HepG2 (cell line): ENCODE results near the gene AKR1A1. TPM values are rescaled to one million over a fixed set of nuclear protein-coding genes. Genes with fewer than 3 reads are reported as not detected.
A peak's percentile ranks its signal among the peaks of the same experiment; 100 is the strongest.

ENCODE experiments used
- ATRX ChIP-seq: sonication (generic); formaldehyde crosslinking; IDR thresholded peaks from 2 replicates; pipeline ENCODE4 v1.4.0; 2020; ENCODE audit warnings: missing genetic modification reagents, borderline replicate concordance
- BRD4 ChIP-seq: sonication (generic); formaldehyde crosslinking; IDR thresholded peaks from 2 replicates; pipeline ENCODE4 v1.4.0; 2020; ENCODE audit warnings: missing genetic modification reagents
- HES4 ChIP-seq: sonication (generic); formaldehyde crosslinking; IDR thresholded peaks from 2 replicates; pipeline ENCODE4 v1.9.0; 2021; ENCODE audit warnings: mild to moderate bottlenecking, missing genetic modification reagents, borderline replicate concordance
- NFATC3 ChIP-seq: sonication (generic); formaldehyde crosslinking; IDR thresholded peaks from 2 replicates; pipeline ENCODE4 v1.5.1; 2020; ENCODE audit warnings: mild to moderate bottlenecking, missing genetic modification reagents
- NR0B2 ChIP-seq: sonication (generic); formaldehyde crosslinking; IDR thresholded peaks from 2 replicates; pipeline ENCODE4 v1.4.0; 2020; ENCODE audit warnings: mild to moderate bottlenecking, missing genetic modification reagents
- PREB ChIP-seq: sonication (generic); formaldehyde crosslinking; IDR thresholded peaks from 2 replicates; pipeline ENCODE4 v1.4.0; 2020; ENCODE audit warnings: missing genetic modification reagents
- SMAD3 ChIP-seq: sonication (generic); formaldehyde crosslinking; IDR thresholded peaks from 2 replicates; pipeline ENCODE4 v1.4.0; 2020; ENCODE audit warnings: missing genetic modification reagents
- SMARCC2 ChIP-seq: fragments of 450-650 bp; IDR thresholded peaks from 2 replicates; pipeline ENCODE4 v1.6.1; 2017; ENCODE audit warnings: antibody characterized with exemption, mild to moderate bottlenecking
- SRSF4 ChIP-seq: fragments of 200-400 bp; formaldehyde crosslinking; IDR thresholded peaks from one replicate; pipeline ENCODE4 v1.6.1; 2018; ENCODE audit warnings: mild to moderate bottlenecking, low read depth, low read length, moderate library complexity; ENCODE audit not compliant: poor library complexity, severe bottlenecking
- TCF12 ChIP-seq, 2 experiments: fragments of 450-650 bp in 1 of 2; sonication (generic) in 1 of 2; formaldehyde crosslinking in 1 of 2; IDR thresholded peaks; 2 replicates each; pipeline versions ENCODE4 v1.6.1 to v1.8.0; 2017 to 2022; ENCODE audit warnings: antibody characterized with exemption in 1 of 2, mild to moderate bottlenecking in 1 of 2, missing genetic modification reagents in 1 of 2, moderate library complexity in 1 of 2
- THAP8 ChIP-seq: sonication (generic); formaldehyde crosslinking; IDR thresholded peaks from 2 replicates; pipeline ENCODE4 v1.5.1; 2020; ENCODE audit warnings: missing genetic modification reagents, mild to moderate bottlenecking, borderline replicate concordance
- UBTF ChIP-seq: sonication (generic); formaldehyde crosslinking; IDR thresholded peaks from 2 replicates; pipeline ENCODE4 v1.4.0; 2020; ENCODE audit warnings: mild to moderate bottlenecking, missing genetic modification reagents
- ZBTB37 ChIP-seq: sonication (generic); formaldehyde crosslinking; IDR thresholded peaks from 2 replicates; pipeline ENCODE4 v1.4.0; 2020; ENCODE audit warnings: mild to moderate bottlenecking, missing genetic modification reagents
- ZKSCAN8 ChIP-seq: IDR thresholded peaks from 2 replicates; pipeline ENCODE4 v1.6.1; 2016; ENCODE audit warnings: borderline replicate concordance, missing genetic modification reagents, missing compliant biosample characterization
- ZNF563 ChIP-seq: sonication (generic); formaldehyde crosslinking; IDR thresholded peaks from 2 replicates; pipeline ENCODE4 v1.8.0; 2022; ENCODE audit warnings: mild to moderate bottlenecking, moderate library complexity, missing genetic modification reagents
- ZNF574 ChIP-seq: sonication (generic); formaldehyde crosslinking; IDR thresholded peaks from 2 replicates; pipeline ENCODE4 v1.4.0; 2020; ENCODE audit warnings: missing genetic modification reagents
- ZNF629 ChIP-seq: sonication (generic); formaldehyde crosslinking; conservative IDR thresholded peaks from 2 replicates; pipeline ENCODE4 v1.5.0; 2020; ENCODE audit warnings: missing genetic modification reagents
- ZNF775 ChIP-seq: sonication (generic); formaldehyde crosslinking; IDR thresholded peaks from 2 replicates; pipeline ENCODE4 v1.4.0; 2020; ENCODE audit warnings: missing genetic modification reagents, mild to moderate bottlenecking, moderate library complexity, borderline replicate concordance
- ZSCAN20 ChIP-seq: sonication (generic); formaldehyde crosslinking; IDR thresholded peaks from 2 replicates; pipeline ENCODE4 v1.4.0; 2020; ENCODE audit warnings: missing genetic modification reagents, mild to moderate bottlenecking, borderline replicate concordance
- polyA plus RNA-seq, 8 experiments: library from polyadenylated mRNA; depleted of rRNA in 3 of 8; stranded (reverse) in 7 of 8; unstranded in 1 of 8; fragments of >200 nt; fragmentation: Illumina TruSeq in 4 of 8; extraction: Trizol in 4 of 8; gene quantifications; 2 replicates each; pipeline versions ENCODE4 v1.2.1 to v1.2.3, GENCODE V29; 2011 to 2016; ENCODE audit warnings: low read depth in 4 of 8, missing spikeins in 1 of 8, mixed read lengths in 1 of 8; ENCODE audit not compliant: insufficient read depth in 1 of 8
- total RNA-seq, 5 experiments: library from RNA; depleted of rRNA; stranded (reverse); fragments of >200 nt; fragmentation: Illumina TruSeq; extraction: Trizol; gene quantifications; 2 replicates each; pipeline ENCODE4 v1.2.3, GENCODE V29; 2016; ENCODE audit warnings: low read depth in 1 of 5

The AKR1A1 gene
- total and polyA plus RNA-seq, 2 of the 13 experiments (the other 11 are each of a cell fraction or from before 2014, with no cell fraction given): 181 to 217 TPM

- no peak for TF ChIP-seq HES4
- no peak for TF ChIP-seq NR0B2 (CRISPR knock-in tag)
- TF ChIP-seq ATRX (CRISPR knock-in tag): no peak
- peak; percentile 37; the same call in 1 of the 2 replicates for TF ChIP-seq ZNF629 (CRISPR knock-in tag)
- TF ChIP-seq TCF12 (IDR thresholded peaks at IDR 0.05): no peak
- TF ChIP-seq TCF12 (CRISPR knock-in tag; IDR thresholded peaks at IDR 0.05): no peak
- TF ChIP-seq ZSCAN20: no peak
- TF ChIP-seq UBTF (CRISPR knock-in tag): peak; percentile 46; the same call in 1 of the 2 replicates
- TF ChIP-seq PREB (CRISPR knock-in tag): no peak
- TF ChIP-seq ZKSCAN8 (CRISPR knock-in tag): no peak
- no peak for TF ChIP-seq NFATC3 (CRISPR knock-in tag)
- TF ChIP-seq SRSF4: no peak
- no peak for TF ChIP-seq THAP8 (CRISPR knock-in tag)
- no peak for TF ChIP-seq SMARCC2
- TF ChIP-seq ZNF775 (CRISPR knock-in tag): no peak
- TF ChIP-seq ZBTB37 (CRISPR knock-in tag): no peak
- TF ChIP-seq ZNF563 (CRISPR knock-in tag): no peak
- no peak for TF ChIP-seq BRD4 (CRISPR knock-in tag)
- TF ChIP-seq SMAD3 (CRISPR knock-in tag): 0 out of 2 replicates have a peak, but pooled peaks have one; percentile 41
- peak; percentile 49; the same call in 1 of the 2 replicates for TF ChIP-seq ZNF574 (CRISPR knock-in tag)
These were observed 8.0 kb upstream of the AKR1A1 start (continued) for GRCh38 chr1:45542591-45542990.
